GM21737 (cell line): ENCODE measurements around the gene MTMR12.
A peak's percentile ranks its signal among the peaks of the same experiment; 100 is the strongest.
"Not testable (repeated sequence)": the region's sequence is repeated elsewhere in the genome, so short reads cannot be mapped to it uniquely, and the experiment has no call there.

Experiments used
- ATAC-seq: cut with Tn5 transposase; IDR thresholded peaks from one replicate; pipeline ENCODE4 v1.9.1; 2021; ENCODE audit warnings: mild to moderate bottlenecking, moderate library complexity; ENCODE audit not compliant: unreplicated experiment

Gene MTMR12

GRCh38 chr5:32301891-32302290, 10.8 kb downstream of the MTMR12 start:
- ATAC-seq = no peak

GRCh38 chr5:32299059-32299677, 13.6 kb downstream of the MTMR12 start:
- no peak for ATAC-seq

GRCh38 chr5:32298059-32298415, 14.7 kb downstream of the MTMR12 start:
- no peak for ATAC-seq

DNA sequence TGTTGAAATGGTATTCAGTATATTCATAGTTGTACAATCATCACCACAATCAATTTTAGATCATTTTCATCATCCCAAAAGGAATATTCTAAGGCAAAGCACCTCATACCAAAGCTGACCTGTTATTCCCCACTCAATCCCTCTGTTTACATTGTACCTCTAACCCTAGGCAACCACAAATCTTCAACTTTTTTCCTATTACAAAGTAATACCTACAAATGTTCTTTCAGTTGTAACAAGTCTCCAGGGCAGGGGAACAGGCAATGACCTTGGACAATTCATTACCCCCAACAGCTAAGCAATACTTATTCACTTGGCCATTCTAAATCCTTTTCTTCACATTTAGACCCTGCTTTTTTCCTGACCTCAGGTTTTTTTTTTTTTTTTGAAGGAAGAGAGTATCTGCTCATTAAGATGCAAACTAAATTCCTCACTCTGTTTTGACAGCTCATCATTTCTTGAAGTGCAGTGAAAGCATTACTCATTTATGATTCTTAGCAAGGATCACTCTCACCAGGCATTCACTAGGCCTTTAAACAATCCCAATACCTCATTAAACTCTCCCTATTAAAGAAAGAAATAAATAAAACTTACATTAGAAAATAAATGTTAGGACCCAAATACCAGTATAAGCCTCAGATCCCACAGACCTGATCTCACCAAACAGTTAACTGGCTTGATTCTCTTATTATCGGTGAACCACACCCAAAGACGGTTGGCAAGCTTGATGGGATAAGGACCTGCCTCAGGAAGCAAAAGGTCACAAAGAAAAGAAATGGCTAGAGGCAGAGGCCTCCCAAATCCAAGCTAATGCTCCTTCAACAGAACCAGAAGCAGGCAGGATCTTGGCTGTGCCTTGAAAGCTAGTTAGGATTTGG, 15.3 kb downstream of the MTMR12 start:
- ATAC-seq = no peak

DNA sequence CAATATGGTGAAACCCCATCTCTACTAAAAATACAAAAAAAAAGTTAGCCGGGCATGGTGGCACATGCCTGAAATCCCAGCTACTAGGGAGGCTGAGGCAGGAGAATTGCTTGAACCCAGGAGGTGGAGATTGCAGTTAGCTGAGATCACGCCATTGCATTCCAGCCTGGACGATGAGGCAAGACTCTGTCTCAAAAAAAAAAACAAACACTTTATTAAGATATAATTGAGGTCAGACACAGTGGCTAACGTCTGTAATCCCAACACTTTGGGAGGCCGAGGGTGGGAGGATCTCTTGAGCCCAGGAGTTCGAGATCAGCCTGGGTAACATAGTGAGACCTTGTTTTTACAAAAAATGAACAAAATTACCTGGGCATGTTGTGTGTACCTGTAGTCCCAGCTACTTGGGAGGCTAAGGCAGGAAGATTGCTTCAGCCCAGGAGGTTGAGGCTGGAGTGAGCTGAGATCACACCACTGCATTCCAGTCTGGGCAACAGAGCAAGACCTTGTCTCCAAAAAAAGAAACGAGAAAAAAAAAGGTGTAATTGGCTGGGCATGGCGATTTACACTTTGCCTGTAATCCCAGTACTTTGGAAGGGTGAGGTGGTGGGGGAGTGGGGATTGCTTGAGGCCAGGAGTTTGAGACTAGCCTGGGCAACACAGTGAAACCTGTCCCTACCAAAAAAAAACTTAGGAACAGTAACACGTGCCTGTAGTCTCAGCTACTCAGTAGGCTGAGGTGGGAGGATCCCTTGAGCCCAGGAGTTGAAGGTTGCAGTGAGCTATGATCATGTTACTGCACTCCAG, 16.6 kb downstream of the MTMR12 start:
- not testable (repeated sequence) for ATAC-seq

GRCh38 chr5:32291591-32291990, 21.1 kb downstream of the MTMR12 start:
- no peak for ATAC-seq

- ATAC-seq = peak; percentile 74
Observed at GRCh38 chr5:32290922-32291321, 21.8 kb downstream of the MTMR12 start.

DNA sequence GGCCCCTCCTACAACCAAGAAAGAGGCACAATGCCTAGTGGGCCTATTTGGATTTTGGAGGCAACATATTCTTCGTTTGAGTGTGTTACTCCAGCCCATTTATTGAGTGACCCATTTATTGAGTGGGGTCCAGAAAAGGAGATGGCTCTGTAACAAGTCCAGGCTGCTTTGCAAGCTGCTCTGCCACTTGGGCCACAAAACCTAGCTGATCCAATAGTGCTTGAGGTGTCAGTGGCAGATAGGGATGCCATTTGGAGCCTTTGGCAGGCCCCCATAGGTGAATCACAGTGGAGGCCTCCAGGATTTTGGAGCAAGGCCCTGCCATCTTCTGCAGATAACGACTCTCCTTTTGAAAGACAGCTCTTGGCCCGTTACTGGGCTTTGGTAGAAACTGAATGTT, 22.2 kb downstream of the MTMR12 start:
- ATAC-seq = not testable (repeated sequence)

DNA sequence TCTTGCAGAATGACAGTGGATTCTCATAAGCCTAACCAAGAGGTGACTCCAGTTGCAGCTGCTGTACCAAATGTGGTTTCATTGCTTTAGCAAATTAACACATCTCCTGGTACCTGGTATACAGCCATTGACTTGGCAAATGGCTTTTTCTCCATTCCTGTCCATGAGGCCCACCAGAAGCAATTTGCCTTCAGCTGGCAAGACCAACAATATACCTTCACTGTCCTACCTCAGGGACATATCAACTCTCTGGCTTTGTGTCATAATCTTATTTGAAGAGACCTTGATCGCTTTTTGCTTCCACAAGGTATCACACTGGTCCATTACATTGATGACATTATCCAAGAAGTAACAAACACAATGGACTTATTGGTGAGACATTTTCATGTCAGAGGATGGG, 22.8 kb downstream of the MTMR12 start:
- ATAC-seq = not testable (repeated sequence)

GRCh38 chr5:32288135-32288534, 24.6 kb downstream of the MTMR12 start:
- not testable (repeated sequence) for ATAC-seq

DNA sequence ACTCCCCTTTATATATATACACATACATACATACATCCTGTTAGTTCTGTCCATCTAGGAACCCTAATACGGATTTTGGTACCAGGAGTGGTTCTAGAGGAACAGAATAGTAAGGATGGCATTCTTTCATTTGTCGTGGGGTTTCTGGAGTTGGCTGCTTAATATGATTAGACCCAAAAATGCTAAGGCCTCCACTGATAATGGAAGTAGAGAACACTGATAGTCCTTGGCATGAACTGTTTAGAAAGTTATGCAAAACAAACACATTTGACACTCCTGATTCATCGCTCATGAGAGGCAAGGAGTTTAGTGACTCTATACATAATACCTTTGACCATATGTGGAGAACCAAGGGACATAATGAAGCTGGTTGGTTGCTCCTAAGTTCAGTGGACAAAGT, 25.2 kb downstream of the MTMR12 start:
- not testable (repeated sequence) for ATAC-seq

DNA sequence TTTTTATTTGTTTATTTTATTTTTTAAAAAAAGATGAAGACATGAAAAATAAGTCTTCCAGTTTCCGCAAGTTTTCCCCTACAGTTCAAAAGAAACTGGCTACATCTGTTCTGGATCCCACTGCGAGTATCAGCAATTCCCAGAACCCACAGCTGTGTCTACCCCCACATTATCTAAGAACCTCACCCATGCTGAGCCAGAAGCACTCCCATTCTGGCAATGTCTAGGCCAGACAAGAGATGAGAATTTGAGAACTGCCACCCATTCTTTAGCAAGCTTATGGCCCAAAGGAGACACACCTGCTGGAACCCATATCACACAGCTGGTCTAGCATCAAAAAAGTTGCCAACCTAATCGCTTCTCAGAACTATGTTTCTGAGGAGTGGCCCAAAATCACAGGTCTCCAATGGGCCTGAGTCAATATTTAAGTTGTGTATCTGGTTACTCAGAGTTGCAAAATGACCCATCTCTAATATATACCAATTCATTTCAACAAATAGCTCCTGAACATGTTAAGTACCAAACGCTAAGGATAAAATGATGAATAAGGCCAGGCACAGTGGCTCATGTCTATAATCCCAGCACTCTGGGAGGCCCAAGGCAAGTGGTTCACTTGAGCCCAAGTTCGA, 27.1 kb downstream of the MTMR12 start:
- ATAC-seq = no peak

DNA sequence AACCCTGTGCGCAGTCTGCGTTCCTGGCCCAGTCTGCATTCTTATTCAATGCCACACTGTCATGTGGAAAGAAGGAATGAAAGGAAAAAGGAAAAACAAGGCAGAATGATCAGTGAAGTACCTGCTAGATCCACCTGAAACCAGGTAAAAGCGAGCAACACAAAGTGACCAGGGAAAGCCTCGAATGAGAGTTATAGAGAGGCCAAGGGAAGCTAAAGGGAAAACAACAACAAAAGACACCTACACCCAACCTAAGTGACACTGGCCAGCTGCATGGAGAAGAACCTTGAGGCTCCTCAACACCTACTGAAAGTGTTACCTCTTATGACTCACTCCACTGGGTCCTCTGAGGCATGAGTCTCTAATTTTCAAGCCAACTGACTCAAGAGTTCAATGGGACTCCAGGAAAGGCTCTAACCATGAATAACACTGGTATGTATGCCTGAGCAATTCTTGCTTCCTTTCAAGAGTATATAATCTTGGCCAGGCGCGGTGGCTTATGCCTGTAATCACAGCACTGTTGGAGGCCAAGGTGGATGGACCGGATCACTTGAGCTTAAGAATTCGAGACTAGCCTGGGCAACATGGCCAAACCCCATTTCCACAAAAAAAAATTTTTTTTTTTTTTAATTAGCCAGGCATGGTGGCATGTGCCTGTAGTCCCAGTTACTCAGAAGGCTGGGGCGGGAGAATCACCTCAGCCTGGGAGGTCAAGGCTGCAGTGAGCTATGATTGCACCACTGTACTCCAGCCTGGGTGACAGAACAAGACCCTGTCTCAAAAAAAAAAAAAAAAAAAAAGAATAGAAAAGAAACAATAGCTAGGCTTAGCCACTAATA, 29.0 kb downstream of the MTMR12 start:
- no peak for ATAC-seq

DNA sequence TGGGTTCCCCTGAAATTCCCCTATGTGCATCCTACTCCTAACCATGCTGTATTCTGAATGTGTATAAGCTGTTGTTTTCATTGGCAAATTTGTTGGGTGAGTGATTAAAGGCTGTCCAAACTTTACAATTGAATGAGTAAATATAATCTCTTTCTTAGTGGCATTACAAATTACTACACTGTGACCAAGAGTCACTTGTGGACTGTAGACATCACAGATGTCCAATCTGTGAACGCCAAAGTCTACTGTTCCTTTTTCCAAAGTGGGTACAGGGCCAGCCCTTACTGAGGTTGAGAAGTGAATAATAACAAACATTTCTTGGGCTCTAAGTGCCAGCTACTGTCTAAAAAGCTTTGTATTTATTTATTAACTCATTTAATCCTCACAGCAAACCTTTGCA, 29.7 kb downstream of the MTMR12 start:
- no peak for ATAC-seq

- ATAC-seq = no peak
Observed at GRCh38 chr5:32282633-32283032, 30.1 kb downstream of the MTMR12 start.

GRCh38 chr5:32281378-32282133, 31.2 kb downstream of the MTMR12 start:
- not testable (repeated sequence) for ATAC-seq

DNA sequence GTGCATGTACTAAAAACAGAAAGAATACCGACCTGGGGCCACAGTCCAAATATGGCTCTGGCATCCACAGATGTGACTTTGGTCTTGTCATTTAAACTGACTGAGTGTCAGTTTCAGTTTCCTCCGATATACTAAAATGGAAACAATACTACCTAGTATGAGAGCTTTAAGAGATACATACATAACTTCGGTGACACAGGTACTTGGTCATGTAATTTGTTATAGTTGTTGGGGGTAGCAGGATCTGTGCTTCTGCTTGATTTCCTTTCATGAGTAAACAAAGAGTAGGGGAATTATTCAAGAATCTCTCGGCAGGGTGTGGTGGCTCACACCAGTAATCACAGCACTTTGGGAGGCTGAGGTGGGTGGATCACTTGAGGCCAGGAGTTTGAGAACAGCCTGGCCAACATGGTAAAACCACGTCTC, 32.1 kb downstream of the MTMR12 start:
- peak; percentile 85 for ATAC-seq

DNA sequence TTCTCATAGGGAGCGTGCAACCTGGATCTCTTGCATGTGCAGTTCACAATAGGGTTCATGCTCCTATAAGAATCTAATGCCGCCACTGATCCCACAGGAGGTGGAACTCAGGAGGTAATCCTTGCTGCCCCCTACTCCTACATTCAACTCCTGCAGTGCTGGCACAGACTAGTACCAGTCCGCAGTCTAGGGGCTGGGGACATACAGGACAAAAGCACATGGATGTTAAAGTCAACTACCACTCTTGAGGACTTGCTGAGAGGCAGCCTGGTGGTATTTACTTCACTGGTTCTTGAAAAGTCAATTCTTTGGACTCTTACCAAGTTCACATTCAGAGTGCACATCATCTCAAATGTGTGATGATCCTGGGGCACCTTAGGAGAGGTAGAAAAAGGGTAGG, 33.0 kb downstream of the MTMR12 start:
- ATAC-seq = no peak

DNA sequence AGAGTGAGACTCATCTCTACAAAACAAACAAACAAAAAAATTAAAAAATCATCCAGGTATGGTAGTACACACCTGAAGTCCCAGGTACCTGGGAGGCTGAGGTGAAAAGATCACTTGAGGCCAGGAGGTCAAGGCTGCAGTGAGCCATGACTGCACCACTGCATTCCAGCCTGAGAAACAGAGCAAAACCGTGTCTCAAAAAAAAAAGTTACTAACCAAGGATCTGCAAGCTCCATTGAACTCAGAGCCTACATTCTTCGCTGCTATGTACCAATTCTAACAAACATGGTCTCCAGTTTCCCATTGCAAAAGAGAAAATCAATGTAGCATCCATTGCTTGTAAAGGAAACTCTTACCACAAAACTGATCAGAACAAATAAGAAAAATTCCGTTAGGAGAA, 33.5 kb downstream of the MTMR12 start:
- no peak for ATAC-seq
